Ureter (tissue), 1 donor: ENCODE data around the gene OR5AP2. TPM values are rescaled to one million over a fixed set of nuclear protein-coding genes. Genes with fewer than 3 reads are reported as not detected.
"Not testable (repeated sequence)": the region's sequence is repeated elsewhere in the genome, so short reads cannot be mapped to it uniquely, and the experiment has no call there.

Experiments used
- DNase-seq: peaks from one replicate; pipeline ENCODE4 v3.0.0-alpha.2; 2020; ENCODE audit warnings: low spot score
- total RNA-seq: library from RNA; stranded (reverse); gene quantifications from one replicate; pipeline ENCODE4 v1.2.4, GENCODE V29; 2023
- donor health status: DM: yes; HTN: yes; CAD: no.

Gene OR5AP2
- total RNA-seq: not detected

DNA sequence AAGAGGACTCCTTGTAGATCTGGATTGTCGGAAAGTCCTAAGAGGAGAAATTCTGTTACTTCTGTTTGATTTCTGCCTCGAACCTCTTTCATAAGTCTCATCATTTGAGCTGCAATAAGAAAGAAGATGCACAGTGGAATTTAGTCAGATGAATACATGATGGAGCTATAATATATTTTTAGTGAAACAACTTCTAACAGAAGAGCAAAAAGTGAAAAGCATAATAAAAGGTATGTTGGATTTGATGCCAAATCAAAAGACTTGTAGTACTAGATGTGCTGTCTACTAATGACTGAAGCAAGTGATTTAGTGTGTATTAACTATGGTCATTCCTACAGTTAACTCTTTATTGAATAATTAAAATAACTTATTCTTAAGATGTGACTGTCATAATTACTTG lies at the start of gene OR5AP2:
Gene OR5AP2 (minus strand): TSS at position 101 of the 400 bp plus-strand sequence. CDS start 0 bp downstream, at position 101.
- DNase-seq: no peak

DNA sequence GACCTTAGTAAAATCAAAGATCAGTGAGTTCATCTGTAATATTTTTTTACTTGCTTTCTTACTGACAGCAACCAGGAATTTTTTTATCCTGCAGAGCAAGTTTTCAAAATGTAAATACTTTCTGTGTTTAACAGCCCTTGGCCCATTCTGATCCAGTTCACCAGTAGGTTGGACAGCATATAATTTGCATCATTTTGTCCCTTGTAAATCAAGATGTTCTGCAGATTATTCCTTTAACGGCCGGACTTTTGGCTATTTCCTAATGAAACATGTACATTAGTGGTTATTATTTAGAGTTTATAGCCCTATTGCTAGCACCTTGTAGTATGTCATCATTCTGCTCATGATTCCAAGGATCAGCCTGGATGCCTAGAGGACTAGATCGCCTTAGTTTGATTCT lies 48.9 kb upstream of the OR5AP2 start:
- DNase-seq: not testable (repeated sequence)

DNA sequence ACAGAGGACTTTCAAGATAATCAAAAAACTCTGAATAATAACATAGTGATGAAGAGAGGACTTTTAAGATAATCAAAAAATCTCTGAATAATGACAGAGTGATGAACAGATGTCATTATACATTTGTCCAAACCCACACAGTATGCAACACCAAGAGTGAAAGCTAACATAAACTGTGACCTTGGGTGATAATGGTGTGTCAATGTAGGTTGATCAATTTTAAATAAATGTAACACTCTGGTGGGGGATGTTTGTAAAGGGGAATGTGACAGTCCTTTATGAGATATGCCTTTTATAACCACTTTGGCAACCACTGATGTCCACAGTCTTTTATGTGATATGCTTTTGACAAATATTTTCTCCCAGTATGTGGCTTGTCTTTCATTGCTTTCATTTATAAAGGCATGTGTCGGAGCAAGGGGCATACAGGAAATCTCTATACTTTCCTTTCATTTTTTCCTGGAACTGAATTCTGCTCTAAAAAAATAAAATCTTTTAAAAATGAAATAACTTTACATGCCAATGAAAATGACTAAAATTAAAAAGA lies 46.4 kb upstream of the OR5AP2 start:
- DNase-seq: no peak

DNA sequence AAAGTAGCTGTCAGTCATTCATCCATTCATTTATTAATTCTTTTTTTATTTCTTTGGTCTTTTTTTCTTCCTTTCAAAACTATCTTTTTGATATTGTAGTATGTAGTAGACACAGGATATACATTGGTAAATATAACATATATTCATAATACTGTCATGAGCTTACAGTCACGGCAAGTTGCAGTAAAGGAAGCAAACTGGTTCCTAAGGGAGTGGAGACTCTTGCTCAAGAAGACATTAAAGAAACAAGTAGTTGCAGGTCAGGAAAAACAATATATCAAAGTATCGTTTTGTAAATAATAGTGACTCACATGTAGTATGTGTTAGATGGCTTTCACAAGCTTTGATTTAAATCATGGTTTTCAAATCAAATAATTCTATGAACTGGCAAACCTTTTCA lies 28.7 kb upstream of the OR5AP2 start:
- DNase-seq: no peak

DNA sequence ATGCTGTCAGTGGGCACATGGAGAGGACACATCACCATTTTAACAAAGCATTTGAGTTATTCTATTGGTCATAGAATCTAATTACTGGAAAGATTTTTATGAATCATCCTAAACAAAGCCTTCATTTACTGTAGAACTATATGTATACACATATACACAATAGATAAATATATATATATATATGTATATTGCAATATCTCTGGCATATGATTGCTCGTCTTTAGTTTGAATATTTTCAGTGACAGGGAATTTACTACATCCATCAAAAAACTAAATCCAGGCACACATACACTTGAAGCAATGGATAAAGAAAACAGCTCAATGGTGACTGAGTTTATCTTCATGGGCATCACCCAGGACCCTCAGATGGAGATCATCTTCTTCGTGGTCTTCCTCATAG lies 21.1 kb upstream of the OR5AP2 start, which contains the start of gene OR5AR1:
Gene OR5AR1 (plus strand): TSS at position 301 of the 400 bp plus-strand sequence. CDS start 0 bp downstream, at position 301.
- DNase-seq: no peak

DNA sequence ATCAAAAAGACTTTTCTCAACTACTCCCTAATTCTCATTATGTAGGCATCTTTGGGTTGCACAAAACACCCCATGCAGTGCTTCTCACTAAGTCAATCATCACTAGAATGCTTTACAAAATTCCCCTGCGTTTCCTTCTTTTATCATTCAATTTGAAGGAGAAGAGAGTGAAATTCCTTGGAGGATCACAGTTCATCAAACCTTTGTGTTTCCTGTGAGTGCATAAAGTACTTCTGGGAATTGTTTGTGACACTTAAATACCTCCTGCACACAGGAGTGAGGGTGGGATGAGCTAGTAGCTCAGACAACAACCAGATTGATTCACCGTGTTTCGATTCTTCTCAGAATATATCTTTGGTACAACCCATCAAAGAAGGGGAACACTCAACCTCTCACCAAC lies 17.5 kb upstream of the OR5AP2 start:
- no peak for DNase-seq

DNA sequence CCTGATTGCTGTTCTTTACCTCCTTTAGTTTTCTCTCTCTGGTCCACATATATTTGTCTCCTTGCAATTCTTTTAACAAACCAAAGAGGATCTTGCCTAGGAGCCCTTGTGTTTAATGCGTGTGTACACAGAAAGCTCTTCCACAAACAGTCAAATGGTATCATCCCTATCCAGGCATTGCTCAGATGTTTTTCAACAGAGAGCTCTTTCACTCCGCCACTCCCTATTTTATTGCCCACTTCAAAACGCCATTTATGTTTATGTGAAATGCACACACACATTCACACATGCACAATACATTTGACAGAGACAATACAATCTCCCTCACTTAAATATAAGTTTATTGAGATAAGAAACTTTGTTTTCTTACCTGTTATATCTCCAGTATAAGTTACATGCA lies 4.7 kb downstream of the OR5AP2 start:
- DNase-seq: no peak

DNA sequence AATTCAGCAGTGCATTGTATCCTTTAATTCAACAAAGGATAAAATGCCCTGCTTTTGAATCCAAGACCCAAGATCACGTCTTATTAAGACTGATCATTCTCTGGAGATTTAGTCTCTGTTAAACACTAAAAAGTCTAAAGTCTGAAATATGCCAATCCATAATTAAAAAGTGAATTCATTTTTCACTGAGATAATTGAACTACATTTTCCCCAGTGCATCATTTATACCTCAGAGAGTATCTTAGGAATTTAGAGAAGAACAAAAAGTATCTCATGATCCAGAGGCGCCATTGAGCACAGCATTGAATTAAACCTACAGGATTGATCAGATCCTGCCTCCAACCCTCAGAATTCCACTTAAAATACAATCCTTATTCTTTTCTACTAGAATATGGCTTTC lies 5.4 kb downstream of the OR5AP2 start:
- no peak for DNase-seq

DNA sequence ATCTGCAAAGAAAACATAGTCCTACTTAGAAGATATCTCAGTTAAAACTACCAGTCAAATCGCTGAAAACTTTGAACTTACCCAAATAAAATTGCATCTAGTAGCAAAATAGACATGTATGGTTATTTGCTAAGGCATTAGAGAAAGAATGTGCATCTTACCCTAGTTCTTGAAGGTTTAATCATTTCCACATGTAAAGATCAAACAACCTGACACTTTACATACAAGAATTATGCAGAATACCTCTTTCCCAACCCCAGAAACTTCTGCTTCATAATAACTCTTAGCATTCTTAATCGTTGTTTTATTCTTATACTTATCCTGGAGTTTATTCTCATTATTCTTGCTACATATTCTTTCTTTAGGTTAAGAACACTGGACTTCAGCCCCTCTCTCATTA lies 9.9 kb downstream of the OR5AP2 start:
- no peak for DNase-seq

DNA sequence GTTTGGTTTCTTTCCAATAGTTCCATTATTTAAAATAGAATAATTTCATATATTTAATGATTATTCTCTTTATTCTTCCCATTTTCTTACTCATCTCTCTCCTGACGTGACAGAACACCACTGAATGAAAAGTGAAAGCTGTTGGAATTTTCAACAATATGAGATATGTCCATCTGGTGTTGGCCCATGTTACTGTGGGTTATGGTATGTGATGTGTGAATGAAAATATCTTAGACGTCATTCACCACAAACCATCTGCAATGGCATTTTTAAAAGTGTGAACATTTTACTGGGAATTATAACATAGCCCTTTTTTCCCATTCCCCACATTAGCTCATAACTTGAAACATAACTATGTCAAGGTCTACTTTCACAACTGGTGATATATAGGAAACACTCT lies 16.3 kb downstream of the OR5AP2 start:
- no peak for DNase-seq

DNA sequence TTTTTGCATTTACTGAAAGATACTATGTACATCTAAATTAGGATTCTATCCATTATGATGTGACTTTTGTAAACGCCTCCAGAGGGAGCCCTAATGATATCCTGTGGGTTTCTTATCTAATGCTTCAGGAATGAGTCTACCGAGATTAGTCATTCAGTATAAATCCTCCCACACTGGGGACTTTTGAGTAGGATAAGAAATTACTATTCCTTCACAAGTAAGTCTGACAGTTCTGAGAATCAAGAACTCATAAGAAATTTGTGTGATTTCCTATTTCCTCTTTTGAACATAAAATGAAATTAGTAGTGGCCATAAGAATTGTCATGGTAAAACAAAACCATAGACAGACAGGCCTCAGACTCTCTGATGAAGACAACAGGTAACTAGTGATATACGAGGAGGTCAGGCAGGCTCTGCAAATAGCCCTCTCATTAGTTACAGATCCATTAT lies 17.6 kb downstream of the OR5AP2 start:
- DNase-seq: no peak

DNA sequence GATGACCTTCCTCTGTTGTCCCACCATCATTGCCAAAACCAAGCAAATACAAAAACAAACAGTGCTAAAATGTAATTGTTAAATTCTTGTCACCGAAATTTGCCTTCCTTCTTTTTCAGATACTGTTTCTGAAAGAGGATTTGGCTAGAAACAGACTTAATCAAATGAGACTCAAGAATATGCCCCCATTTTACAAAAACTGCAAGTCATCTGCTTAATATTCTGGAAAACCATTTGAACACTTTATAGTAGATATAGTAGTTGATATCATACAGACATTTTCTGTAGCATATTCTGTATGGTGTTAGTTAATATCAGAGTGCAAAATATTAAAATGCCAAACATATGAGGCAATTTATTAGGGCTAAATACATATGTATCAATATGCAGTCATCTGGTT lies 31.1 kb downstream of the OR5AP2 start:
- DNase-seq: no peak

DNA sequence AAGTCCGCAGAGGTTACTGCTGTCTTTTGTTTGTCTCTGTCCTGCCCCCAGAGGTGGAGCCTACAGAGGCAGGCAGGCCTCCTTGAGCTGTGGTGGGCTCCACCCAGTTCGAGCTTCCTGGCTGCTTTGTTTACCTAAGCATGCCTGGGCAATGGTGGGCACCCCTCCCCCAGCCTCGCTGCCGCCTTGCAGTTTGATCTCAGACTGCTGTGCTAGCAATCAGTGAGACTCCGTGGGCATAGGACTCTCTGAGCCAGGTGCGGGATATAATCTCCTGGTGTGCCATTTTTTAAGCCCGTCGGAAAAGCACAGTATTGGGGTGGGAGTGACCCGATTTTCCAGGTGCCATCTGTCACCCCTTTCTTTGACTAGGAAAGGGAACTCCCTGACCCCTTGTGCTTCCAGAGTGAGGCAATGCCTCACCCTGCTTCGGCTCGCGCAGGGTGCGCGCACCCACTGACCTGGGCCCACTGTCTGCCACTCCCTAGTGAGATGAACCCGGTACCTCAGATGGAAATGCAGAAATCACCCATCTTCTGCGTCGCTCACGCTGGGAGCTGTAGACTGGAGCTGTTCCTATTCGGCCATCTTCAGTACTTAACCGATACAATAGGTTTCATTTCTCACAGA lies 50.0 kb downstream of the OR5AP2 start:
- not testable (repeated sequence) for DNase-seq

Other genes starting within 250 kb of the OR5AP2 start
- not detected for gene OR5AL1, start 229.7 kb downstream of the OR5AP2 start, total RNA-seq
- gene OR5M3, start 169.1 kb downstream of the OR5AP2 start, total RNA-seq: not detected
- gene OR5M8, start 151.1 kb downstream of the OR5AP2 start, total RNA-seq: not detected
- 0.89 TPM for gene OR5M11, start 99.2 kb downstream of the OR5AP2 start, total RNA-seq
- gene OR5M10, start 64.7 kb downstream of the OR5AP2 start, total RNA-seq: not detected
- gene OR5M1, start 27.6 kb downstream of the OR5AP2 start, total RNA-seq: not detected
- not detected for gene OR5AR1, start 21.2 kb upstream of the OR5AP2 start, total RNA-seq
- not detected for gene OR9G1, start 56.7 kb upstream of the OR5AP2 start, total RNA-seq
- not detected for gene OR9G4, start 106.3 kb upstream of the OR5AP2 start, total RNA-seq